ENCODE measurements around the gene SNX17.

DNA sequence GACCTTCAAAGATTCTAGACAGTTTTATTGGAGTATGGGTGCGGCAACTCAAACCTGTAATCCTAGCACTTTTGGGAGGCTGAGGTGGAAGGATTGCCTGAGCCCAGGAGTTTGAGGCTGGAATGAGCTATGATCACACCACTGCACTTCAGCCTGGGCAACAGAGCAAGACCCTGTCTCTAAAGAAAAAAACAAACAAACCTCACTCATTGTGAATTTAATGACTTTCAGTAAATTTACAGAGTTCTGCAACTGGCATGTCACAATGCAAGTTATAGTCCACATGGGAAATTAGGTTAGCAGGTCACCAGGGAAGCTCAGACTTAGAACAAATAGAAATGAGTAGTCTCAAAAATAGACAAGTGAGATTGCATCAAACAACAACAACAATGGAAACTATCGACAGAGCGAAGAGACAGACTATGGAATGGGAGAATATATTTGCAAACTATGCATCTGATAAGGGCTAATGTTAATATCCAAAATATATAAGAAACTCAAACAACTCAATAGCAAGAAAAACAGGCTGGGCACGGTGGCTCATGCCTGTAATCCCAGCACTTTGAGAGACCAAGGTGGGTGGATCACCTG lies 51.3 kb downstream of the SNX17 start:
- TF ChIP-seq FOXM1 (IDR thresholded peaks at IDR 0.05; ENCODE audit: borderline replicate concordance) (no peak), HDGF (IDR thresholded peaks at IDR 0.05; ENCODE audit: borderline replicate concordance) (no peak), ARNT (IDR thresholded peaks at IDR 0.05) (no peak), FOXK2 (IDR thresholded peaks at IDR 0.05) (no peak), BHLHE40 (IDR thresholded peaks at IDR 0.05; ENCODE audit: borderline replicate concordance) (no peak), NFRKB (IDR thresholded peaks at IDR 0.05) (no peak), L3MBTL2 (conservative IDR thresholded peaks at IDR 0.05) (no peak), SP1 (IDR thresholded peaks at IDR 0.05) (no peak)
